ENCODE measurements around the gene DICER1.
"Not testable (repeated sequence)": the region's sequence is repeated elsewhere in the genome, so short reads cannot be mapped to it uniquely, and the experiment has no call there.

Gene DICER1

DNA sequence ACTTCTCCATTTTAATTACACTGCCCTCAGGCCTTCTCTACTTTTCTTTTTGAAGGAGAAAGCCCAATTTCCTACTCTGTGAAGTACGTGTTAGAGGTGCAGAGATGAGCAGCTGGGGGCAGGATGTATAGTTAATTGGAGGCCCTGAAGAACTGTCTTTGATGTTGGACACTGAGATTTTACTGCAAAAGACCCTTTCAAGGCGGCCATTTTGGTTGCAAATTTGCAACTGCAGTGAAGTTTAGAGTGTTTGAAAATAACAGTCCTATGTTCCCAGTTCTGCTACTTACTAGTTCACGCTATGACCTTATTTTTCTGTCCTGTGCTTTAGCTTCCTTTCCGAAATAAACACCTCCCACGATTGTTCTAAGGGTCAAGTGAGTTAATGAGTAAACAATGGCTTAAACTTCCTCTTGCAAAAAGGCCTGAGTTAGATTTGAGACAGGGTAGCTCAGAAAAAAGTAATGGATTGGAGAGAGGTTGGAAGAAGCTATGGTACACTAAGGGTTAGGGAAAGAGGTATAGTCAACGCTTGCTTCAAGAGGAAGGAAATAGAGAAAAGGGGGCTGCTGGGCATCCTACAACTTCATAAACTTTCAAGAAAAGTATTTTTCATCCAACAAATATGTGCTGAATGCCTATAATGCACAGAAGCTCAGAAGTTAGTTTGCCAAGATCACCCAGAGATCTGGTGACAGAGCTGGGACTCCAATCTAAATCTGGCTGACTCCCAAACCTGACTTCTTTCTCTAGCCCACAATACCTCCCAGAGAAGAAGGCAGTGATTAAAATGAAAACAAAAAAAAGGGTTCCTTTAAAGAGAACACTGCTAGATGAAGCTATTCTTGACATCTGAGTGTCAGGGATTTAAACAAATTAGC lies 26.4 kb upstream of the DICER1 start:
- no peak for DNase-seq

- no peak for DNase-seq
Observed at GRCh38 chr14:95183082-95183481, 25.8 kb upstream of the DICER1 start.

- no peak for DNase-seq
Observed at GRCh38 chr14:95182379-95182778, 25.1 kb upstream of the DICER1 start.

GRCh38 chr14:95180966-95181741 lies 23.8 kb upstream of the DICER1 start:
- no peak for DNase-seq

GRCh38 chr14:95175670-95176069 lies 18.3 kb upstream of the DICER1 start:
- not testable (repeated sequence) for DNase-seq

- DNase-seq = no peak
Observed at GRCh38 chr14:95174184-95174792, 17.0 kb upstream of the DICER1 start.

GRCh38 chr14:95173518-95173917 lies 16.2 kb upstream of the DICER1 start:
- no peak for DNase-seq

DNA sequence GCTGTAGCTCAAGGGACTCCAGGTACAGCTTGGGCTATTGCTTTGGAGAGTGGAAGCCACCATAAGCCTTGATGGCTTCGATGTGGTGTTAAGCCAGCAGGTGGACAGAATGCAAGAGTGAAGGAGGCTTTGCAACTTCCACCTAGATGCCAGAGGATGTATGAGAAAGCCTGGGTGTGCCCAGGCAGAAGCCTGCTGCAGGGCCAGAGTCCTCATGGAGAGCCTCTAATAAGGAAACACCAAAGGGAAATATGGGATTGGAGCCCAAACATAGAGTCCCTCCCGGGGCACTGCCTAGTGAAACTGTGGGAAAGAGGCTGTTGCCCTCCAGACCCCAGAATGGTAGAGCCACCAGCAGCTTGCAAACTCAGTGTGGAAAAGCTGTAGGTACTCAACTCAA lies 9.8 kb upstream of the DICER1 start:
- DNase-seq = no peak

- no peak for DNase-seq
Observed at GRCh38 chr14:95165517-95165916, 8.2 kb upstream of the DICER1 start.

DNA sequence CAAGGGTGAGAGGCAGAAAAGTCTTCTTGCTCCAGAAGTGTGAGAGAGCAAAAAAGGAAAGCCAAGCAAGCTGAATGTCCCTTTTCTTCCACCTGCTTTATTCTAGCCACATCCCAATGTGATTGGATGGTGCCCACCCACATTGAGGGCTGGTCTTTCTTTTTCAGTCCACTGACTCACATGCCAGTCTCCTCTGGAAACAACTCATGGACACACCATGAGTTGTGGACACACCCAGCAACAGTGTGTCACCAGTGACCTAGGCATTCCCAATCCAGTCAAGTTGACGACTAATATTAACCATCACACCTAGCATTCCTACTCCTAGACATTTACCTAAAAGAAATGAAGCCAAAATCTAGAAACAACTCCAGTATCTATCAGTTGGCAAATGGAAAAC lies 7.2 kb upstream of the DICER1 start:
- DNase-seq = no peak

DNA sequence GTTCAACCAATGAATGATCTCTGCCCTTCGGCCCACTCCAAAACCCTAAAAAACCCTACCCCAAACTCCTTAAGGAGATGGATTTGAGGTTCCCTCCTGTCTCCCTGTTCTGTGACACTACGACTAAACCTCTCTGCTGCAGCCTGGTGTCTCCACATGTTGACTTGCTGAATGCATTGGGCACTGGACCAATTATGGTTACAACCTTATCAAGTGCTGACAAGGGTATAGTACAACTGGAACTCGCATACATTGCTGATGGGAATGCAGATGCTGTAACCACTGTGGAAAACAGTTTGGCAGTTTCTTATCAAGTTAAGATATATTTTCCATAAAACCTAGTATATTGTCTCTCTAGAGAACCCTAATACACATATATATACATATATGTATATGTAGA lies 6.3 kb upstream of the DICER1 start:
- no peak for DNase-seq

DNA sequence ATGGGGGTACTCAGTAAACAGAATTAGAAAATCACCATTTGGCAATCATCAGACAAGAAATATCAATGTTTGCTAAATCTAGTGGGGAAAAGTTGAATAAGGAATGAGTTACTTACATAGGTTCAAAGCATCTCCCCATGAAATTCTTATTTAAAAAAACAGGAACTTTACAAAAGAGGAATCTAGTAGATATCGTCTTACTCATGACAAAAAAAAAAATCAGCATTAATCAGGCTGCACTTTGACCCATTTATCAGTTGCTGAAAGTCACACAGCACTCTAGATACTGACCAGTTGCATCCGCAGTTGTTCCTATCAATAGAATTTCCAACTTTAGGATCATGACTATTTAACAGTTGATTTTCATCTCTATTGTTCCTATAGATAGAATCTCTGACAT lies 5.8 kb upstream of the DICER1 start:
- no peak for DNase-seq

GRCh38 chr14:95162641-95163040 lies 5.3 kb upstream of the DICER1 start:
- no peak for DNase-seq

GRCh38 chr14:95157048-95157326 lies 342 bp downstream of the DICER1 start:
- no peak for DNase-seq

- DNase-seq = no peak
Observed at GRCh38 chr14:95156161-95157047, 925 bp downstream of the DICER1 start.

GRCh38 chr14:95155045-95155444 lies 2.3 kb downstream of the DICER1 start:
- no peak for DNase-seq

- DNase-seq = no peak
Observed at GRCh38 chr14:95153866-95154265, 3.5 kb downstream of the DICER1 start.

GRCh38 chr14:95151561-95151960 lies 5.8 kb downstream of the DICER1 start:
- DNase-seq = no peak

DNA sequence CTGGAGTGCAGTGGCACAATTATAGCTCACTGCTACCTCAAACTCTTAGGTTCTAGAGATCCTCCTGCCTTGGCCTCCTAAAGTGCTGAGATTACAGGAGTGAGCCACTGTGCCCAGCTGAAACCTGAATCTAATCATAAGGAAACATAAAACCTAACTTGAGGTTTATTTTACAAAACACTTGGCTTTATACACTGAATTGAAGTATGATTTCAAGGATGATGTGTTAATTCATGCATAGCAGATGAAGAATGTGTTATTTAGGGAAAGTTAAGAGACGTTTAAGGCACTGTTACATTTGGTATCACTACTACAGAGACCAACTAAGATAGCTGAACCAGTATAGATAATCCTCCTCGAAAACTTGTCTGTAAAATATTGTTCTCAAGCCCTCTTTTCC lies 6.4 kb downstream of the DICER1 start:
- DNase-seq = no peak

DNA sequence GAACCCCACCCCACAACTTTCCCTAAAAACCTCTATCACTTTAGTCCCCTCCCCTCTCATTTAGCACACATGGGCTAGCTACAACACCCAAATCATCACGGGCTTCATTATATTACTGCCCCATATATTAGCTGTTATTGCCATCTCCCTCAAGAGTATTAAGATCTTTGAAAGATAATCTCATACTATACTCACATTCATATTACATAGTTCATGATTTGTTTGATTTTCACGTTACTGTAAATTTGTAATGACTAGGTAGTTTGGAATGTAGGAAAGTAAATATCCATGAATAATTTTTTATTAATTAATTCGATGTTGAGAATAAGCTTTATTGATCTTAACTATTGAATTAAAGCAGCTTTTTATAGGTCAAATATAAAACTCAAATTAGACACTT lies 7.9 kb downstream of the DICER1 start:
- no peak for DNase-seq

GRCh38 chr14:95147597-95147996 lies 9.7 kb downstream of the DICER1 start:
- no peak for DNase-seq

- no peak for DNase-seq
Observed at GRCh38 chr14:95146079-95146771, 11.1 kb downstream of the DICER1 start.

All from DMS153 (cell line).